Umbilical cord (tissue), 2 donors: Measurements from ENCODE around the gene GABBR1. TPM values are rescaled to one million over a fixed set of nuclear protein-coding genes. Genes with fewer than 3 reads are reported as not detected.
A peak's percentile ranks its signal among the peaks of the same experiment; 100 is the strongest.

Experiments used
- DNase-seq: peaks from one replicate; pipeline ENCODE4 v3.0.0-alpha.2; 2015; ENCODE audit warnings: low spot score
- total RNA-seq: library from RNA; depleted of rRNA; stranded (reverse); fragments of >200 nt; gene quantifications from one replicate; pipeline ENCODE4 v1.2.3, GENCODE V29; 2014; ENCODE audit warnings: low replicate concordance; ENCODE audit not compliant: insufficient read depth

GABBR1 gene
- total RNA-seq, 1 donor from 2014 or later: 32.0 TPM

- DNase-seq: peak; percentile 69
Observed at GRCh38 chr6:29653452-29654038, 20.6 kb upstream of the GABBR1 start.

GRCh38 chr6:29652198-29652584 is 19.2 kb upstream of the GABBR1 start:
- no peak for DNase-seq

DNA sequence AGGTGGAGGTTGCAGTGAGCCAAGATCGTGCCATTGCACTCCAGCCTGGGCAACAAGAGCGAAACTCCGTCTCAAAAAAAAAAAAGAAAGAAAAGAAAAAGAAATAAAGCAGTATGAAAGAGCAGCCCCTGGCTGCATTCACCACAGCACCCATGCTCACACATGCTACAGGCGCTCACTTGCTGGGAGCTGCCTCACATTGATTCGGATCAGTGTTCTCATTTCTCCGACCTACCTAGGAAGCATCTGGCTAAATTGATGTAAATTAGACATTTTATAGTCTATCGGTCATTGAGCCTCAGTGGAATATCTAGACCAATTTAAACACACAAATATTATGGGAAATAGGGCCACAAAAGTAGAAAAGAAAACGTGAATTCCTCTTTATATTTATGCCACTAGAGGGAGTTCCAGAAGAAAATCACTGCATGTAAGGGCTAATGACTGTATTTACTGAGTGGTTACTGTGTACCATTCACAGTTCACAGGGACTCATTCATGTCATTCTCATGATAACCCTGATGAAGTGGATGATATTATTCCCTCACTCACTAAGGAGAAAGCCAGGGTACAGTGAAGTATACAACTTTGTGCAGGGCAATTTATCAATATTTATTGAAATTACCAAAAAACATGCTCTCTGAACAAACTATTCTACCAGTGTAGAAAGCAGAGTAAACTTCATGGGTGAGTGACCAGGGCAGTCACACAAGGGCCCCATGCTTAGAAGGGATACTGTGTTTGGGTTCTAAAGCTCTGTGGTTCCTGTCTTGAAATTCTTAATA is 18.6 kb upstream of the GABBR1 start:
- peak; percentile 21 for DNase-seq

DNA sequence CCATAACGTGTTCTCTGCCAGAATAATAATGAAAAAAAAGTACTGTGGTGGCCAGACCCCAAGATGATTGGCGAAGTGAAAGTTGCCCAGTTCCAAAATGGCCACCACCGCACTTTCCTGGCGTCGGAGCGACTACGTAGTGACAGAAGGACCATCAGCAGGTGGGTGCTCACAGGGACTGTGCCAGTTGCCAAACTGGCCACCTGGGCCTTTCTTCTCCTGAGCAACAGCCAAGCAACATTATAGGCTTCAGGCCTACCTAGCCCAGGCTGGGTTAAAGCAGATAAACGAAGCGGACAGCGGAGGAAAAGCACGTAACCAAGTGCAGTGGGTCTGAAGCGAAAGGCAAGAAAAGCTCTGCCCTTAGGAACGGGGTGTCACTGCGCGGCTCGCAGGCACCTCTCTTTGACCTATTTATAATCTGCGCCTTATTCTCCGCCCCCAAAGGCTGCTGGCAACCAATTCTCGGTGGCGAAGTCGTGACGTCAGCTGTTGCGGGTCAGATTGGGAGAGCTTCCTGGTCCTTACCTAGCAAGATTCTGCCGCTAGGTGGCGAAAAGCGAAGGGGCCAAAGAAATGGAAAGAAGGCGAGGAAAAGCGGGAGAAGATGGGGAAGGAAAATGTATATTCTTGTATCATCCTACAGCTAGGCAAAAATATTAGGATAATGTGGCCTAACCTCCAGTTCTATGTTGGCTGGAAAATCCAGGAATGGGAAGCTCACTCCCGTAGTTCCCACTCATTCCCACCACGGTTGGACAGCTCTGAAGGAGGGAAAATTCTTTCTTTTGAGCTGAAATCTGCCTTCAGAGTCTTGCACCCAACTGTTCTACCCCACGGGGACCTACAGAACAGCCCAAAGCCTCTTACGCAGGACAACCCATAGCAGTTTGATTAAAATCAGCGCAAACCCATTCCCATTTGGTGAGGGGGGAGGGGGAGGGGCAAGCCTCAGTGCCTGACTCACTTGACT is 17.0 kb upstream of the GABBR1 start:
- DNase-seq: peak; percentile 98

DNA sequence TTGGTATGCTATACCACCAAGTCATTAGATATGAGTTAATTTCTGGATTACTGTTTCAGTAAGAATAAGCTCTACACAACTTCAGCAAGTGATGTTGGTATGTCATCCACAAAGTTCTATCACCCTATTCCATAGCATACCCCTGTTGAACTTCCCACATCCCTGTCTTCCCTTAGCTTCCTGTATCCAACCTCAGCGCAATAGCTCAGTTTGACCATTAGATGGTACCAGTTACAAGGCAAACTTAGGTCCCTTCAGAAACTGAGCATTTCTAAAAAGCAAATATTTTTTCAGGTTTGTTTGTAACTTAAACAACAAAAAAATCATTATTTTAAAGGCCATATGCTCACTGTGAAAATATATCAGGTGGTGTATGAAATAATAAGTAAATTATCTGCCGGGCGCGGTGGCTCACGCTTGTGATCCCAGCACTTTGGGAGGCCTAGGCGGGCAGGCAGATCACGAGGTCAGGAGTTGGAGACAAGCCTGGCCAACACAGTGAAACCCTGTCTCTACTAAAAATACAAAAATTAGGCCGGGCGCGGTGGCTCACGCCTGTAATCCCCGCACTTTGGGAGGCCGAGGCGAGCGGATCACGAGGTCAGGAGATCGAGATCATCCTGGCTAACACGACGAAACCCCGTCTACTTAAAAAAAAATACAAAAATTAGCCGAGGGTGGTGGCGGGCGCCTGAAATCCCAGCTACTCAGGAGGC is 15.1 kb upstream of the GABBR1 start:
- no peak for DNase-seq

- DNase-seq: no peak
Observed at GRCh38 chr6:29641430-29642148, 8.6 kb upstream of the GABBR1 start.

GRCh38 chr6:29637247-29637646 is 4.3 kb upstream of the GABBR1 start:
- no peak for DNase-seq

- DNase-seq: no peak
Observed at GRCh38 chr6:29633534-29633905, 537 bp upstream of the GABBR1 start.

GRCh38 chr6:29631860-29632731 is 887 bp downstream of the GABBR1 start:
- DNase-seq: peak; percentile 88

- no peak for DNase-seq
Observed at GRCh38 chr6:29631209-29631810, 1.7 kb downstream of the GABBR1 start.

GRCh38 chr6:29630315-29630714 is 2.7 kb downstream of the GABBR1 start:
- DNase-seq: no peak

DNA sequence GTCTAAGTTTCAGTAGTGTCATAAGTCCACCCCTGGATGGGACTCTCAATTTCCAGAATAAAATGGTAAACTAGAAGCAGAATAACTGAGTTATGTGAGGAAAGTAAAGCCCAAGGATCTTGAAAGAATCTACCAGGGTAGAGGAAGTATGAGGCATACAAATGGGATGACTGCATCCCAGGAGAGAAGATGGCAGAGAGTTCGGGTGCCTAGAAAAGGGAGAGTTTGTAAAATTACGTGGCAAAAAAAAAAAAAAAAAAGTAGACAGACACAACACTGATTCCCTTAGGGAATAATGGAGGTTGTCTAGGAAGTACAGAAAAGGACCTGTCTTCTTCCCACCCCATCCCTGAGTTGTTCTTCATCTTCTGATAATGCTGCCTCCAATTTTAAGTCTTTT is 3.4 kb downstream of the GABBR1 start:
- no peak for DNase-seq

DNA sequence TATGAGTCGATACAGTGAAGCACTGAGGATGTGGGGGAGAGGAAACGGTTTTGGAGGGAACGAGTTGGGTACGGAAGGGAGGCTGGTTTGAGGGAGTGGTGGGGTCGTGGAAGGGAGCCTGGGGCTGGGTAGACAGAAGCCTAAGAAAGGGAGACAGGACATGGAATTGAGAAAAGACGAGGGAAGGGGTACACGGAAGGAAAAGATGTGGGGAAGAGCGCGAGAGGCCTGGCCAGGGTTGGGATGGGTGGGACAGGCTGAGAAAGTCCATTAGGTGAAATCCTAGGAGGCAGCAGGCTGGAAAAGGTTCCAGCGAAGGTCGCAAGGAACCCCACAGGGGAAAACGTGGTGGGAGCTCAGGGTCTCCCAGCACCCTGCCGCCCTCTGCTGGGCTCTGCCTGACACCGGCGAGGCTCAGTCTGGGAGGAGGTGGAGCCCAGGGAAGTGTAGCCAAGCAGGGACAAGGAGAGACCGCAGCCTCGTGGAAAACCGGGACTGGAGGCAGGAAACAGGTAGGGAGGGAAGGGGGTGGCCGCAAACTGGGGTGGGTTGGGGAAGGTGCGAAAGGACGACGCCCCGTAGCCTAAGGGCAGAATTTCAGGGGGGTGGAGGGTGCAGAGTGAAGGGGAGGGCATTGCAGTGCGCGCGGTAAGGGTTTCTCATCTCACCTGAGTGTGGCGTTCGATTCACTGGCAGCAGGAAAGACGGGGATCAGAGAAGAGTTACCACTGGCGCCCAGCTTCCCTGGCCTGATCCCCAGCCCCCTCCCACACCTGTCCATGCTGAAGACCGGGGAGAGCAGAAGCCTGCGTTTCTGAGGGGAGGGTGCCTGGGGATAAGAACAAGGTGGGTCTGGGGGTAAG is 4.3 kb downstream of the GABBR1 start:
- DNase-seq: peak; percentile 81

- peak; percentile 90 for DNase-seq
Observed at GRCh38 chr6:29627755-29628418, 5.1 kb downstream of the GABBR1 start.

- no peak for DNase-seq
Observed at GRCh38 chr6:29626948-29627754, 5.8 kb downstream of the GABBR1 start.

DNA sequence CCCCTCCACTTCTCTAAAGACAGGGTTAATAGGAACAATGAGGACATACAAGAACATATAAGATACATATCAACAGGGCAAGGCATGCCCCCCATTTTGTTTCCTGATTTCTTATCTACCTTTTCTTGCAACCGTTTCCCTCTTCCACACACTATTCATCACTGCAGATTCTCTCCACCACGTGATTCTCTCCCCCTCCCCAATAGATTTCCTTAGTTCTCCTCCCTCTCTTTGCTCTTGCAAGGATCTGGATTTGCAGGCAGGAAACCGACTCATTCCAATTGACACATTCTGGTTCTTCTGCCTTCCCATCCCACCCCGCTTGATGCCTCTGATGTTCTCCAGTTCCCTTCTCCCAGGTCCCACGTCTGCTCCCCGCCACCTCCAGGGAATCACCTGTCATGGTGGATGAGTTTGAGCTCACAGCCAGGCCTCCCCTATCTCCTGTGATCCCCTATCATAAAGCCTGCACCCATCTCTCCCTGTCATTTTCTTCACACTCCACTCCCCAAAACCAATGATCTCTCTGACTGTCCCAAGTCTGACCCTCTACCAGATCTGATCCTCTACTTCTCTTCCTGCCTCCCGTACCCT is 7.5 kb downstream of the GABBR1 start:
- DNase-seq: no peak

- no peak for DNase-seq
Observed at GRCh38 chr6:29624520-29624961, 8.4 kb downstream of the GABBR1 start.
